Endothelial cell of umbilical vein (primary cell): ENCODE measurements around the gene CHGA. TPM values are rescaled to one million over a fixed set of nuclear protein-coding genes. Genes with fewer than 3 reads are reported as not detected.

ENCODE experiments used
- BruUV-seq: library from RNA; stranded (reverse); fragments of 400-500 nt; replicated peaks from 2 replicates; lab custom pipeline; 2021; lab: Mats Ljungman, UMichigan
- CTCF ChIA-PET: fragments of 300-600, 350-600 bp; sonication (Branson Sonifier 250); formaldehyde crosslinking; loops from one replicate; lab custom pipeline; 2021; ENCODE audit warnings: antibody characterized with exemption, inconsistent platforms; lab: Charles Lee
- POLR2A ChIA-PET: fragments of 300-600, 350-600 bp; sonication (Branson Sonifier 250); formaldehyde crosslinking; loops from one replicate; lab custom pipeline; 2021; ENCODE audit warnings: antibody characterized with exemption, inconsistent platforms; lab: Charles Lee
- DNase-seq: peaks from one replicate; pipeline ENCODE4 v3.0.0-alpha.2; 2011; ENCODE audit warnings: low read depth, low spot score
- FAIRE-seq: peaks from 2 replicates; lab custom pipeline; 2011; peaks lifted over from hg19 to GRCh38; lab: Jason Lieb, UNC
- H2AFZ ChIP-seq: 2 replicates; pipeline ENCODE4 v1.6.0; 2012; ENCODE audit warnings: low read depth, low read length, control low read depth, inconsistent platforms
- H3K27ac ChIP-seq: 2 replicates; pipeline ENCODE4 v1.5.1; 2011; ENCODE audit warnings: low read depth, mild to moderate bottlenecking, control low read depth, low read length, moderate library complexity; ENCODE audit not compliant: insufficient read depth
- H3K27me3 ChIP-seq, 2 experiments: 2 replicates each; pipeline versions ENCODE4 v1.6.0 to v1.6.1; 2011; ENCODE audit warnings: low read length in 2 of 2, mixed read lengths in 1 of 2; ENCODE audit not compliant: control insufficient read depth in 2 of 2, insufficient read depth in 2 of 2
- H3K36me3 ChIP-seq, 2 experiments: 2 replicates in 1 of 2; 3 replicates in 1 of 2; pipeline ENCODE4 v1.5.1; 2011; ENCODE audit warnings: low read length in 2 of 2, mild to moderate bottlenecking in 1 of 2, moderate library complexity in 1 of 2; ENCODE audit not compliant: control insufficient read depth in 2 of 2, insufficient read depth in 2 of 2; ENCODE audit errors: extremely low read depth in 1 of 2
- H3K4me1 ChIP-seq: 3 replicates; pipeline ENCODE4 v1.5.1; 2011; ENCODE audit warnings: mild to moderate bottlenecking, low read length; ENCODE audit not compliant: control insufficient read depth, insufficient read depth; ENCODE audit errors: extremely low read depth
- H3K4me2 ChIP-seq: 2 replicates; pipeline ENCODE4 v1.6.1; 2011; ENCODE audit warnings: low read length, control low read depth, mixed read lengths; ENCODE audit not compliant: insufficient read depth
- H3K4me3 ChIP-seq, 3 experiments: fragments of 200-600 bp in 1 of 3; sonication (generic), shearing (Covaris generic) in 1 of 3; replicated peaks in 1 of 3; 2 replicates each; pipeline ENCODE4 v1.5.1; 2011 to 2016; ENCODE audit warnings: control low read depth in 3 of 3, low read length in 3 of 3, mild to moderate bottlenecking in 2 of 3, inconsistent platforms in 1 of 3, low read depth in 1 of 3, moderate library complexity in 1 of 3; ENCODE audit not compliant: insufficient read depth in 1 of 3
- H3K79me2 ChIP-seq: 2 replicates; pipeline ENCODE4 v1.6.0; 2012; ENCODE audit warnings: low read length, inconsistent platforms; ENCODE audit not compliant: control insufficient read depth, insufficient read depth
- H3K9ac ChIP-seq: replicated peaks from 2 replicates; pipeline ENCODE3; 2011; ENCODE audit warnings: low read length, control low read depth; ENCODE audit not compliant: insufficient read depth; ENCODE audit errors: extremely low read depth
- H3K9me1 ChIP-seq: replicated peaks from 3 replicates; pipeline ENCODE4 v1.6.0; 2011; ENCODE audit warnings: mild to moderate bottlenecking, low read length; ENCODE audit not compliant: control insufficient read depth, insufficient read depth; ENCODE audit errors: extremely low read depth
- H3K9me3 ChIP-seq: replicated peaks from 2 replicates; pipeline ENCODE4 v1.5.1; 2012; ENCODE audit warnings: low read length, inconsistent platforms; ENCODE audit not compliant: control insufficient read depth, insufficient read depth
- H4K20me1 ChIP-seq: replicated peaks from 2 replicates; pipeline ENCODE3; 2011; ENCODE audit warnings: mild to moderate bottlenecking, low read length; ENCODE audit not compliant: control insufficient read depth, insufficient read depth; ENCODE audit errors: extremely low read depth
- CTCF ChIP-seq, 2 donors: IDR thresholded peaks; 1 replicate in 1 of 2; 2 replicates in 1 of 2; pipeline ENCODE4 v1.5.1; 2011; ENCODE audit warnings: low read length in 2 of 2, mild to moderate bottlenecking in 2 of 2, moderate library complexity in 2 of 2, control low read depth in 1 of 2, inconsistent platforms in 1 of 2, low read depth in 1 of 2; ENCODE audit not compliant: insufficient read depth in 1 of 2; ENCODE audit errors: extremely low read depth in 1 of 2
- EZH2 ChIP-seq: IDR thresholded peaks from 2 replicates; pipeline ENCODE4 v1.6.1; 2012; ENCODE audit warnings: borderline replicate concordance, low read depth, mild to moderate bottlenecking, moderate library complexity, low read length, inconsistent platforms; ENCODE audit not compliant: severe bottlenecking
- FOS ChIP-seq: IDR thresholded peaks from 2 replicates; pipeline ENCODE4 v1.6.1; 2011; ENCODE audit warnings: mild to moderate bottlenecking, low read length, moderate library complexity, borderline replicate concordance; ENCODE audit not compliant: insufficient read depth
- GATA2 ChIP-seq: IDR thresholded peaks from 2 replicates; pipeline ENCODE4 v1.7.0; 2011; ENCODE audit warnings: low read depth, mild to moderate bottlenecking, moderate library complexity, mixed read lengths, low read length; ENCODE audit not compliant: insufficient read length, insufficient read depth
- JUN ChIP-seq: IDR thresholded peaks from 2 replicates; pipeline ENCODE4 v1.6.1; 2011; ENCODE audit warnings: borderline replicate concordance, low read depth; ENCODE audit not compliant: insufficient read length, insufficient read depth
- MAX ChIP-seq: IDR thresholded peaks from 2 replicates; pipeline ENCODE4 v1.6.1; 2011; ENCODE audit not compliant: insufficient read depth, insufficient read length
- MYC ChIP-seq: IDR thresholded peaks from one replicate; pipeline ENCODE4 v1.6.1; 2011; ENCODE audit warnings: mild to moderate bottlenecking, low read depth, low read length
- POLR2A ChIP-seq: IDR thresholded peaks from 2 replicates; pipeline ENCODE4 v1.6.1; 2012; ENCODE audit warnings: low read depth, mild to moderate bottlenecking, control low read depth, low read length
- POLR2AphosphoS5 ChIP-seq: IDR thresholded peaks from 2 replicates; pipeline ENCODE4 v1.6.1; 2012; ENCODE audit warnings: low read depth, mild to moderate bottlenecking, control low read depth, low read length, moderate library complexity; ENCODE audit not compliant: insufficient read depth
- dilution Hi-C: fragments of 300-500 bp; cut with MboI; formaldehyde crosslinking; loops from one replicate; pipeline ENCODE4 v1.15.0; 2019; ENCODE audit warnings: low sequenced_read_pairs; ENCODE audit not compliant: extremely low pct_ligation_motif_present
- intact Hi-C: fragments of 100-400 bp; cut with micrococcal nuclease; formaldehyde crosslinking; loops from one replicate; pipeline ENCODE4 v1.10.0; 2022
- polyA plus RNA-seq, 4 experiments: library from polyadenylated mRNA; depleted of rRNA in 3 of 4; stranded (reverse) in 3 of 4; unstranded in 1 of 4; fragments of >200 nt; gene quantifications; 2 replicates each; pipeline versions ENCODE4 v1.2.1 to v1.2.3, GENCODE V29; 2011 to 2012; ENCODE audit warnings: missing spikeins in 1 of 4
- total RNA-seq: library from RNA; stranded (reverse); gene quantifications from 2 replicates; pipeline ENCODE4 v1.2.3, GENCODE V29; 2021

CHGA gene
- total and polyA plus RNA-seq, 2 donors (not counting 3 experiments of a cell fraction or from before 2014, with no cell fraction given), result not detected

- Histone ChIP-seq H3K27me3 (no peaks in the 10 kb centered on the region), H3K27ac (no peak overlapping the region), H3K4me2 (no peak overlapping the region), H3K9me1 (no peaks in the 10 kb centered on the region), H3K9ac (no peak overlapping the region), H3K9me3 (no peaks in the 10 kb centered on the region), H4K20me1 (no peaks in the 10 kb centered on the region), H3K36me3 (peaks cover 0 to 2% of the 10 kb centered on the region in 2 experiments), H3K4me1 (no peaks in the 10 kb centered on the region), H2AFZ (no peak overlapping the region), H3K79me2 (no peaks in the 10 kb centered on the region), H3K4me3 (no peak overlapping the region)
- TF ChIP-seq FOS (no peak), POLR2A (no peak), CTCF (IDR thresholded peaks at IDR 0.05; ENCODE audit: extremely low read depth in 1 of 2, insufficient read depth in 1 of 2, low read depth in 1 of 2, low read length in 2 of 2) (no peak)
- CTCF ChIA-PET, result interaction anchor here (1.0 to 5.5 kb wide), 7 partner anchors 77 to 264 kb away, joined by 3 to 109 read pairs (median 4); no protein-coding TSS in a partner anchor
- intact Hi-C loops, result no loop called here
- no TSS peak for BruUV-seq
- dilution Hi-C loops, result loop anchor here (25.0 kb wide), 1 partner anchor 182 kb away; no protein-coding TSS in a partner anchor
- FAIRE-seq (no peak), DNase-seq (no peak)
- POLR2A ChIA-PET, result no interaction called here
These were observed 32.4 kb downstream of the CHGA start for GRCh38 chr14:92955381-92955780.

GRCh38 chr14:92956961-92957360 lies 34.0 kb downstream of the CHGA start:
- DNase-seq (no peak), FAIRE-seq (no peak)
- intact Hi-C loops, result no loop called here
- H3K4me1 ChIP-seq, result peaks cover 8% of the 10 kb centered on the region
- no TSS peak for BruUV-seq
- no peak overlapping the region for H3K9ac ChIP-seq
- TF ChIP-seq POLR2AphosphoS5, result no peak
- no peak for TF ChIP-seq EZH2
- TF ChIP-seq GATA2, result no peak
- TF ChIP-seq CTCF (IDR thresholded peaks at IDR 0.05; ENCODE audit: extremely low read depth in 1 of 2, insufficient read depth in 1 of 2, low read depth in 1 of 2, low read length in 2 of 2), result no peak
- TF ChIP-seq JUN, result no peak
- TF ChIP-seq FOS, result no peak
- no peak for TF ChIP-seq MYC
- no peak for TF ChIP-seq MAX
- TF ChIP-seq POLR2A, result no peak
- H3K9me3 ChIP-seq, result no peaks in the 10 kb centered on the region
- no peaks in the 10 kb centered on the region for H3K79me2 ChIP-seq
- peaks cover 0 to 2% of the 10 kb centered on the region in 2 experiments for H3K36me3 ChIP-seq
- no peak overlapping the region for H3K4me2 ChIP-seq
- H3K27ac ChIP-seq, result no peak overlapping the region
- H2AFZ ChIP-seq, result no peak overlapping the region
- no peaks in the 10 kb centered on the region for H3K9me1 ChIP-seq
- H4K20me1 ChIP-seq, result no peaks in the 10 kb centered on the region
- no peak overlapping the region for H3K4me3 ChIP-seq
- dilution Hi-C loops, result loop anchor here (25.0 kb wide), 1 partner anchor 180 kb away; no protein-coding TSS in a partner anchor
- ChIA-PET POLR2A (no interaction called here), CTCF (interaction anchor here (1.0 to 1.4 kb wide), 3 partner anchors 156 to 182 kb away, joined by 4 read pairs; no protein-coding TSS in a partner anchor)
- no peaks in the 10 kb centered on the region for H3K27me3 ChIP-seq
